ENCODE measurements around the gene USP37.

Gene USP37

DNA sequence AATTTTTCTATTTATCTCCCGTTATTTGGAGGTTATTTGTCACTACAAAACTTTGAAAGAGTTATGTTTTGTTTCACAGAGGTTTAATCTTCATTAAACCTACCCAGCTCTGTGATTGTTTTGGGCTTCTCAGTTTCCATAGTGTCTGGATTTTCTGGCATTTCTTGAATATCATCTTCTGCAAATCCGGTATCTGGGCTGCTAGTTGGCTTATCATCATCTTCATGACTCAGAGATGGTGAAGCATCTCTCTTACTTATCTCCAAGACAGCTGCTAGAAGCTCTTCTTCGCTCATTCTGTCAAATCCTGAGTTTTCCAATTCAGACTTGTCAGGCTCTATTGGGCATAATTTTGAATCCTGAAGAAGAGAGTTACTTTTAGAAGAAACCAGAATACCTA lies 93.6 kb downstream of the USP37 start:
- DNase-seq (ENCODE audit: low read depth in 2 of 2) = no peak

DNA sequence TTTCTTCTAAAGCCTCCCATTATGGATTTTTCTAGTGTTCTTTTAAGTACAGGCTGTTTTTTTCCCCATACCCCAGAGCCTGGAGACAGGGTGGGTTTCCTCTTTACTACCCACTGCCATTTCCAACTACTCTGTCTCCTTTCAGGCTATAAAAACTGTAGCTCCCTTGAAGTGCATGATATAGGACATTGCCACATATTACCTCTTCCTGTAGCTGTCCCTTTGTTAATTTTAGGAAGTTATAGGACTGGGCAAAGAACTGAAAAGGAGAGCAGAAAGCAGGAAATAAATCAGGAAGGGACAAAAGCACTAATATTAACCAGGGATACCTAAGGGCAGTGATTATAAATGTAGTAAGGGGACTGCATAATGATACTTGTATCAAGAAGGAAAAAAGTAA lies 95.2 kb downstream of the USP37 start:
- DNase-seq (ENCODE audit: low read depth in 2 of 2) = no peak

DNA sequence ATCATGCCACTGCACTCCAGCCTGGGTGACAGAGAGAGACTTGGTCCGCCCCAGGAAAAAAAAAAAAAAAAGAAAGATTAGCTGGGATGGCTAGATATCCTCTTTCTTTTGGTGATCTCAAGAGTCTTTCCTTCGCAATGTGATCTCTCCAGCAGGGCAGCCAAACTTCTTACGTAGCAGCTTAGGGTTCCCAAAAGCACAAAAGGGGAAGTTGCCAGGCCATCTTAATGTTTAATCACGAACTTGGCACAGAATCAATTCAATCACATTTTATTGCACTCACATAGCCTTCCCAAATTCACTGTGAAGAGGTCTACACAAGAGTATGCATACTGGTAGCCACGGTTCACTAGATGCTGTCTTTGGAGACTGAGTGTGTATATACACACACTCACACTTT lies 96.2 kb downstream of the USP37 start:
- DNase-seq (ENCODE audit: low read depth in 2 of 2) = no peak

DNA sequence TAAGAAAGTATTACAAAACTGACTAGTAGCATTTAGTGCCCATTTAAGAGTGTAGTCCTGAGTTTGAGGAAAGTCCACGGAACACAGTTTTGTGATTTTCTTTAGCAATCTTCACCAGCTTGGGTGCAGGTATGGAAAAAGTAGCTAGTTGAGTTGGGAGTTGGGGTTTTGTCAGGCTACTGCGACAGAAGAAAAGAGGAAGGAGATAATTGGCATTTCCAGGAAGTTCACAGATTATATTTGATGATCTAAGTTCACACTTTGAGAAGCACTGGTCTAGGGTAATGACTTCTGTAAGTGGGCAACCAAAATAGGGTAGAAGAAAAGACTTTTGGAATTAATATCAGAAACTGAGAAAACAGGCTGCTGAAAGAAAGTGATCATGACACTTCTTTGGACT lies 97.1 kb downstream of the USP37 start:
- DNase-seq (ENCODE audit: low read depth in 2 of 2) = no peak

DNA sequence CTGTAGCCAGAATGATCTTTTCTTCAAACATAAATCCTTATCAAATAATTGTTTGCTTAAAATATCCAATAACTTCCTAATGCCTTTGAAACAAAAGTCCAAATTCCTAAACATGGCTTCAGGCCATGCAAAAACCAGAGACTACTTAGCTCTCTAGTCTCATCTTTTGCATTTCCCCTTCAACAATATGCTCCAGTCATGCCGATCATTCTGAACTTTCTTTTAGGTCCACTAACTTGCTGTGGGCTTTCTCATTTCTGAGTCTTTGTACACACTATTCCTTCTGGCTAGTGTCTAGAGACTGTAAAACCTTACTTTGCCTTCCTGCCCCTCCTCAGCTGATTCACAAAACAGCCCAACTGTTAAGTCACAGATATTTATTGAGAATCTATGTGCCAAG lies 97.7 kb downstream of the USP37 start:
- DNase-seq (ENCODE audit: low read depth in 2 of 2) = no peak

DNA sequence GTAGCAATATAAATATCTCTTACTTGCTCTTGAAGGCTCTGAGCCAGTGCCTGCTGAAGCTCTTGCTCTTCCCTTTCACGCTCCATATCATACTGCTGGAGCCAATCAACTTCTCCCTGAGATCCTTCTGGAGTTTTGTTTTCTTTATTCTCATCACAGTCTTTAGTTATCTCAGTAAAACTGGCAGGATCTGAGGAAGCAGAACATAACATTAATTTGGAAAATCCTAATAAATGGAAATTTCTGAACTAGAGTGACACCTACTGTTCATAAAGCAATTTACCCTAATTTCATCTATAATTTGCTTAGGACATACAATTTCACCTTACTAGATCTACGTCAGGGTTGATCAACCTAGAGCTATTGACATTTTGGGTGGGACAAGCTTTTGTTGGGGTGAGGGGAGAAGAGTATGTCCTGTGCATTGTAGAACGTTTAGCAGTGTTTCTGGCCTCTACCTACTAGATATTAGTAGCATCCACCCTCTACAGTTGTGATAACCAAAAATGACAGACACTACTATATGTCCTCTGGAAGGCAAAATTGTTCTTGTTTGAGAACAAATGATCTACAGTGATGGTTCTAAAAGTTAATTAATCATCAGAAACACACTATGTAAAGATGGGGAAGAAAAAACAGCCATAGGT lies 102.0 kb downstream of the USP37 start:
- no peak for DNase-seq (ENCODE audit: low read depth in 2 of 2)

DNA sequence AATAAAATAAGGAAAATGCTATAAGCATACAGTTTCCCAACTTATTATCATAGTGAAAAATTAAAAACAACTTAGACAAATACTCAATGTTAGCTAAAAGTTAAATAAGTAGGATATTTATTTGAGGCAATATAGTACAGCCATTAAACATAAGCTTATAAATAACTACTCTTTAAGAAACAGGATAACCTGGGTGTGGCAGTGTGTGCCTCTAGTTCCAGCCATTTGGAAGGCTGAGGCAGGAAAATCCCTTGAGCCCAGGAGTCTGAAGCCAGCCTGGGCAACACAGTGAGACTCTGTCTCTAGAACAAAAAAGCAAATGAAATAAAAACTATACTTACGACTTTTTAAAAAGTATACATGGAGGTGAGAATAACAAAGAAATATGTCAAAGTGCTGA lies 109.6 kb downstream of the USP37 start:
- DNase-seq (ENCODE audit: low read depth in 2 of 2) = no peak

DNA sequence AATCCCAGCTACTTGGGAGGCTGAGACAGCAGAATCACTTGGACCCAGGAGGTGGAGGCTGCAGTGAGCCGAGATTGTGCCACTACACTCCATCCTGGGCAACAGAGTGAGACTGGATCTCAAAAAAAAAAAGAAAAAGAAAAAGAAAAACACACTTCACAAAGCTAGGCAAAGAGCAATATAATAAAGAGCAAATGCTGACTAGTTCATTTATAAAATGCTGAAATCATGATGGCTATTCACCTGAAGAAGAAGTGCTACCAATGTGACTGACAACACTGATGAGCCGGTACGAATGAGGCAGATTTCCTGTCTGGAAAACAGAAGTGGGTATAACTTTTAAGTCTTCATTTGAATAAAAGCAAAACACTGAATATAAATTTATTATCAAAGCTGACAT lies 111.3 kb downstream of the USP37 start:
- DNase-seq (ENCODE audit: low read depth in 2 of 2) = no peak

DNA sequence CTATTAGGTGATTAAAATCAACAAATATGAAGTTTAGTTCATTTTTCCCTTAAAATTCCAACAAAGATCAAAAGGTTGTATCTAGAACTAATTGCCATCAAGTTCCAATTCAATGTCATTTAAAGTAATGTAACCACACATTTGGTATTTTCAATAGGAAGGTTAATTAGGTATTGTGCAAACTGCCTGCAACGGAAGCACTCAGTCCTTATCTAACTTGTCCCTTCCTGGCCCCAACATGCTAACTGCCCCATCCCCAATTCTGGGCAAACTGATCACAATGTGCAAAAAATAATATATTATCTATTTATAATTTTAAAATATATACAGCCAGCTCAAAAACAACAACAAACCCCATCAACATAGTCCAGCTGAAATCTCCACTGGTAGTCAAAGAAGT lies 116.1 kb downstream of the USP37 start:
- no peak for DNase-seq (ENCODE audit: low read depth in 2 of 2)

DNA sequence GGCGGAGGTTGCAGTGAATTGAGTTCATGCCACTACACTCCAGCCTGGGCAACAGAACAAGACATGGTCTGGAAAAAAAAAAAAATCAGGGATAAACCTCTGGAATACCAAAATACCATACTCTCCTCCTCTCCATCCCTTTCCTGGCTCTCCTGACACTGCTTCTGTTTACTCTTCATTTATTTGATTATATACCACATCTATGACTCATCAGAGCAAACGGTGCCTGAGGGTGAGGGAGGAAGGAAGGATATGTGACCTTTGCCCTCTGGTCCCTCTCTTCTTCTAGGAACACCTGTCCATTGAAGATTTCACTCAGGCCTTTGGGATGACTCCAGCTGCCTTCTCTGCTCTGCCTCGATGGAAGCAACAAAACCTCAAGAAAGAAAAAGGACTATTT lies 119.2 kb downstream of the USP37 start:
- no peak for DNase-seq (ENCODE audit: low read depth in 2 of 2)

DNA sequence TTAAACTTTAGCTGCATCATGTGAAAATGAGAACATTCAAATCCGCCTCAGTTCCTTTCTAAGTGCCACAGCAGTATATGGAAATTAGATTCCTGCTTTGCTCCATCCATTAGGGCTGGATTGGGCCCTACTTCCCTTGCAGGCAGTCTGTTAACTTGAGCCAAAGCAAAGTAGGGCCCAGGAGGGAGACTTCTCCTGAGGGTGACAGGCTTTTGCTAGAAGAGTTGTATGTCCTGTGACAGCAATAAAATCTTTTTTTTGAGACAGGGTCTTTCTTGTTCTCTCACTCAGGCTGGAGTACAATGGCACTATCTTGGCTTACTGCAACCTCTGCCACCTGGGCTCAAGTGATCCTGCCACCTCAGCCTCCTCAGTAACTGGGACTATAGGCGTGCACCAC lies 121.1 kb downstream of the USP37 start:
- DNase-seq (ENCODE audit: low read depth in 2 of 2) = no peak

DNA sequence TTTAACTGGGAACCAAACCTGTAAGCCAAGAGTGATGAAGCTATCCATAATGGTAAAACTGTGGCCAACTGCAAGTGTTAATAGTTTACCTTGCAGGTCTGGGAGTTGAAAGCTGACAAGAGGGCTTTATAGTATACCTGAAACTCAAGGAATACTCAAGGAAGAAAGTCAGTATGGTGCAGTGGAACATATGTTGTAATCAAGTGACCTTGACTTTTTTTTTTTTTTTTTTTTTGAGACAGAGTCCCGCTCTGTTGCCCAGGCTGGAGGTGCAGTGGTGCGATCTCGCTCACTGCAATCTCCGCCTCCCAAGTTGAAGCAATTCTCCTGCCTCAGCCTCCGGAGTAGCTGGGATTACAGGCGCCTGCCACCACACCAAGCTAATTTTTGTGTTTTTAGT lies 121.6 kb downstream of the USP37 start:
- no peak for DNase-seq (ENCODE audit: low read depth in 2 of 2)

DNA sequence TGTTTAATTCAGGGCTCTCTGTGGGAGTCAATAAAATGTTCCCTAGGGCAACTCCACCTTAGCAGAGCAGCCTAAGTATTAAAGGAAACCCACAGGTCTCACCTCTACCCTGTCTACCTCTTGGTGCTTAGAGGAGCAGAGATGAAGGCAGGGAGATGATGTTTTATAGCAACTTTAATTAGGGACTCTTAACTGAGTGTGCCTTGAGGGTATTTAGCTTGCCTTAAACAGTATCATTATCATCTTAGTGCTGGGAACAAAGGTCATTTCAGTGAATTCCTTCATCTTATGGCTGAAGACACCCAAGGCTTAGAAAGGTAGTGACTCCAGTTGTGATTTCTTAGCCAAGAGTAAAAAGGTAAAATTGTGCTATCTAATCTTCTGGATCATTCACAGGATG lies 122.5 kb downstream of the USP37 start:
- no peak for DNase-seq (ENCODE audit: low read depth in 2 of 2)

DNA sequence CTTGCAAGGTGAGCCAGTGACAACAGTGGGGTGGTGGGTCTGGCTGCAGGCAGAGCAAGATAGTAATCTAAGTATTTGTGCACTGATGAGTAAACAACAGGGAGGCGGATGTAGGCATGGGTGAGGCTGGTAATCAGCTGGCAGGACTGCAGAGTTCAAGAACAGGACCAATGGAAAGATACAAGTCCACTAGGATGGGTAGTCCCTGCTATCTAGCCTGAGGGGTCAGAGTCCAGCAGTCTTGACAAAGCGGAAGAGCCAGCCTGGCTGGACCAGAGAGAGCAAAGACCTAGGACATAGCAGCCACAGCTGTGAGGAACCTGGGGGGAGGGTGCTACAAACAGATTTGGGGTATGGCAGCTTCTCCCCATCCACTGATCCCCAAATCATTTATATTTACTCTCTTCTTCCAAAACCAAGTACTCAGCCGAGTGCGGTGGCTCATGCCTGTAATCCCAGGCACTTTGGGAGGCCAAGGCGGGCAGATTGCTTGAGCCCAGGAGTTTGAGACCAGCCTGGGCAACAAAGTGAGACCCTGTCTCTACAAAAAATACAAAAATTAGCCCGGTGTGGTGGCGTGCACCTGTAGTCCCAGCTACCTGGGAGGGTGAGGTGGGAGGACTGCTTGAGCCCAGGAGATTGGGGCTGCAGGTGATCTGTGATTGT lies 123.3 kb downstream of the USP37 start:
- DNase-seq (ENCODE audit: low read depth in 2 of 2) = no peak

DNA sequence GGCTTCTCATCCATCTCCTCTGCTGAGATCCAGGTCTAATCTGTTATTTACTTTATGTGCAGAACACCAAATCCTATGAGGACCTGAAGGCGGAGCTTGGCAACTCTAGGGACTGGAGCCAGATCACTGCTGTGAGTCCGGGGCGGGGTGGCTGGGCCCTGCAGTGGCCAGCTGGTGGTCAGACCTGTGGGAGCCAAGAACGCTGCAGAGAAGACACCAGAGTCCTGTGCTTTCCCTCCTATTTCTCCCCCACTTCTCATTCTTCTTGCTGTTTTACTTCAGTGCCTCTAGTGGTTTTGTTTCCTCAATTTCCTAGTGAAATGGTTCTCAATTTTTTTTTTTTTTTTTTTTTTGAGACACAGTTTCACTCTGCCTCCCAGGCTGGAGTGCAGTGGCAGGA lies 129.6 kb downstream of the USP37 start:
- no peak for DNase-seq (ENCODE audit: low read depth in 2 of 2)

DNA sequence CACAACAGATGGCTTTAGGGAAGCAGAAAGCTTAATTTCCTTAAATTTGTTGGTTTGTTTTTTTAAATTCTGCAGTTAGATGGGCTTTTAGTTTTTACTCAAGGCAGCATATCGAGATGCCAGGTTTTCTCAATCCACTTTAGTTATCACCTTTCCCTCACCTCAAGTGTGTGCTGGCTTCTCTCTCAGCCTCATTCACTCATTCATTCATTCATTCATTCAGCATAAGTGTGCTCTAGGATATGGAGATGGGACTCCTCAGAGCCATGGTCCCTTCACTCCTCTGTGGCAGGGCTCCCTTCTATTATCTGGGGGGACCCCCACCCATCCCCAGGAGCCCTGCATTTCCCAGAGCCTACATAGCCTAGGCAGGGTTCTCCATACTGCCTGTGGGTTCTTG lies 130.2 kb downstream of the USP37 start:
- DNase-seq (ENCODE audit: low read depth in 2 of 2) = no peak

DNA sequence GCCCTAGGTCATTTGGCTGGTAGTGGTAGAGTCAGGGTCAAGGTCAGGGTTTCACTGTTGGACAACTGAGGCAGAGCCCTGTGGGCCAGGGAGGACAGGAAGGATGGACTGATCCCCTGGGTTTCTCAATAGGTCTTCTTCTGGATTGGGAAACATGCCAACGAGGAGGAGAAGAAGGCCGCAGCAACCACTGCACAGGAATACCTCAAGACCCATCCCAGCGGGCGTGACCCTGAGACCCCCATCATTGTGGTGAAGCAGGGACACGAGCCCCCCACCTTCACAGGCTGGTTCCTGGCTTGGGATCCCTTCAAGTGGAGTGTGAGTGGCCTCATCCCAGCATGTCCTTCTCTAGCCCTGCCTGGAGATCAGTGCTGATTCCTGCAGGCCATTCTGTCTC lies 131.2 kb downstream of the USP37 start:
- DNase-seq (ENCODE audit: low read depth in 2 of 2) = no peak

DNA sequence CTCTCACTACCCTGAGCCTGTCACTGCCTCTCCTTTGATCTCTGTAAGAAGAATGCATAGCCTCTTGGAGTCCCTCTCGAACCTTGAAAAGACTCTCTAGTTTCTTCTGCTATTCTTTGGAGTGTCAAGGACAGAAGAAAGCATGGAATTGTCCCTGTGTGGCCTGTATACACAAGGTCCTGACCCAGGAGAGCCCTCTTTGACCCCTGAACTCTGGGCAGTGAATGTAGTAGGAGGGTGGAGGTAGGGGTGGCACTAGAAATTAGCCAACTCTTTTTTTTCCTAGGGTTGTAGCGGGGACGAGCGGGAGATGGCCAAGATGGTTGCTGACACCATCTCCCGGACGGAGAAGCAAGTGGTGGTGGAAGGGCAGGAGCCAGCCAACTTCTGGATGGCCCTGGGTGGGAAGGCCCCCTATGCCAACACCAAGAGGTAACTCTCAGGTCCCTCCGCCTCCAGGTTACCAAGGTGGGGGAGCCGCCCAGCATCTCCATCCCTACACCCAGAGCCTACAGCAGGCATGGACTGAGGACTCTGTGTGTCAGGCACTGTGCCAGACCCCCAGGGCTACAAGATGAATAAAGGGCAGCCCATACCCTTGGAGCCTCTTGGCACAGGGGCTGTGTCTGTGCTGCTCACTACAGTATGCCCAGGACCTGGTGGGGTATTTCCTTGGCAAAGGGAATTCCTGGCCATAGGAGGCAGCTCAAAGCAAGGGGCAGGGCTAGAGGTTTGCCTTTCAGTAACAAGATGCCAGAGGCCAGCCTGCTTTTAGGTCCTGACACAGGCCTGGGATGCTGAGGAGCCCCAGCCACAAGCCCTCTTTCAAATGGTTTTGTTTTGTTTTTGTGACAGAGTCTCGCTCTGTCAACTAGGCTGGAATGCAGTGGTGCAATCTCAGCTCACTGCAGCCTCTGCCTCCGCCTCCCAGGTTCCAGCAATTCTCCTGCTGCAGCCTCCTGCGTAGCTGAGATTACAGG lies 132.9 kb downstream of the USP37 start:
- no peak for DNase-seq (ENCODE audit: low read depth in 2 of 2)

DNA sequence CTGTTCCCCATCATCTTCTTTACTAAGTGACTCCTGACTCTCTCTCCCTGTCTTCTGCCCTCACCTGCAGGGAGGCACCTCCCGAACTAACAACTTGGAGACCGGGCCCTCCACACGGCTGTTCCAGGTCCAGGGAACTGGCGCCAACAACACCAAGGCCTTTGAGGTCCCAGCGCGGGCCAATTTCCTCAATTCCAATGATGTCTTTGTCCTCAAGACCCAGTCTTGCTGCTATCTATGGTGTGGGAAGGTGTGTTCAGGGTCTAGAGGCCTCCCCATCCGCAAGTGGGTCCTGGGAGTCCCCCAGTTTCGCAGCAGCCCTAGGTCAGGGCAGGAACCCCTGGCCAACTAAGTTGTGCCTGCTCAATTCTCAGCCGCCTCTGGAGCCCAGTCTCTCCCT lies 133.7 kb downstream of the USP37 start:
- no peak for DNase-seq (ENCODE audit: low read depth in 2 of 2)

DNA sequence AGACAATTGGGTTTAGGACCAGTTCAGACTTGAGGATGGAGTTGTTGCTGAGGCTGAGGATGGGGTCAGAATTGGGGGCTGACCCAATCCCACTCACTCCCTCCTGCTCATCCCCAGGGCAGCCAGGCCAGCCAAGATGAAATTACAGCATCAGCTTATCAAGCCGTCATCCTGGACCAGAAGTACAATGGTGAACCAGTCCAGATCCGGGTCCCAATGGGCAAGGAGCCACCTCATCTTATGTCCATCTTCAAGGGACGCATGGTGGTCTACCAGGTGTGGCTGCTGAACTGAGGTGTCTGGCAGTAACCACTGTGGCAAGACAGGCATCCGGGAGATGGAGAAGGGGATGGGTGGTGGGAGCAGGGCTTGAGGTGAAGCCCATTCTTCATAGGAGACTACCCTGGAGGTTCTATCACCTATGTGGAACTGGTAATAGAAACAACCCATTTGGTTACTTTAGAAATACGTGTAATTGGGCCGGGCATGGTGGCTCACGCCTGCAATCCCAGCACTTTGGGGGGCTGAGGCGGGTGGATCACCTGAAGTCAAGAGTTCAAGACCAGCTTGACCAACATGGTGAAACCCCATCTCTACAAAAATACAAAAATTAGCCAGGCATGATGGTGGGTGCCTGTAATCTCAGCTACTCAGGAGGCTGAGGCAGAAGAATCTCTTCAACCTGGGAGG lies 135.3 kb downstream of the USP37 start:
- no peak for DNase-seq (ENCODE audit: low read depth in 2 of 2)

DNA sequence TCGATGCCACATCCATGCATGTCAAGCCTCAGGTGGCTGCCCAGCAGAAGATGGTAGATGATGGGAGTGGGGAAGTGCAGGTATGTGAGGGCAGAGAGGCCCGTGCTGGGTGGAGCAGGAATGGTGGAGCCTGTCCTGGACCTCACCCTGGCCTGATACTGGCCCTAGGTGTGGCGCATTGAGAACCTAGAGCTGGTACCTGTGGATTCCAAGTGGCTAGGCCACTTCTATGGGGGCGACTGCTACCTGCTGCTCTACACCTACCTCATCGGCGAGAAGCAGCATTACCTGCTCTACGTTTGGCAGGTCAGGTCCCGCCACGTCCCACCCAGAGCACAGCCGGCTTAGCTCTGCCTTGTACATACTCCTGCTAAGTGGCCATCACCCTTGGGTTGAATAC lies 136.3 kb downstream of the USP37 start:
- DNase-seq (ENCODE audit: low read depth in 2 of 2) = no peak

DNA sequence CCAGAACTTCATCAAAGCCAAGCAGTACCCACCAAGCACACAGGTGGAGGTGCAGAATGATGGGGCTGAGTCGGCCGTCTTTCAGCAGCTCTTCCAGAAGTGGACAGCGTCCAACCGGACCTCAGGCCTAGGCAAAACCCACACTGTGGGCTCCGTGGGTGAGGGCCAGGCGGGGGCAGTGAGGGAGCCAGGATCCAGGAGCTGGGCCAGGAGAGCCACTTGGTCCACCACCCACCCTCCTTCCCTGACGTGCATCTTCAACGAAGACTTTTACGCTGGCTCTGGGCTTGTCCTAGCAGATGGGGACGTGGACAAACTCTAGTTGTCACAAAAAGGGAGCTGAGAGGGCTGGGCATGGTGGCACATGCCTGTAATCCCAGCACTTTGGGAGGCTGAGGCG lies 137.4 kb downstream of the USP37 start:
- DNase-seq (ENCODE audit: low read depth in 2 of 2) = no peak

Data from stimulated activated CD4-positive, alpha-beta T cell treated with anti-CD3 and anti-CD28 coated beads, Interleukin-1b, Interleukin-23, amount 100 ng/mL, for 4 hours (primary cell).